Naive thymus-derived CD4-positive, alpha-beta T cell (primary cell): ENCODE measurements around the gene TM4SF4. TPM values are rescaled to one million over a fixed set of nuclear protein-coding genes. Genes with fewer than 3 reads are reported as not detected.

Experiments used
- ATAC-seq: fragments of 150-1000 bp; cut with Tn5 transposase; 2 replicates; pipeline ENCODE4 v1.10.0; 2021; ENCODE audit warnings: mild to moderate bottlenecking, moderate library complexity
- CTCF ChIA-PET: fragments of 350-600 bp; sonication (Branson Sonifier 250); formaldehyde crosslinking; loops from one replicate; lab custom pipeline; 2021; ENCODE audit warnings: antibody characterized with exemption; lab: Charles Lee
- POLR2A ChIA-PET: fragments of 350-600 bp; sonication (Branson Sonifier 250); formaldehyde crosslinking; loops from one replicate; lab custom pipeline; 2021; ENCODE audit warnings: antibody characterized with exemption, inconsistent platforms; lab: Charles Lee
- DNase-seq, 9 donors: peaks; one replicate each; pipeline versions ENCODE4 v3.0.0 to v3.0.0-alpha.2; 2020 to 2022; ENCODE audit warnings: mixed read lengths in 1 of 9
- H3K27ac ChIP-seq: one replicate; pipeline ENCODE4 v1.7.0; 2013; ENCODE audit warnings: mild to moderate bottlenecking, low read depth, low read length, moderate library complexity
- H3K27me3 ChIP-seq, 2 donors: one replicate each; pipeline ENCODE4 v1.7.0; 2013; ENCODE audit warnings: low read length in 2 of 2, mild to moderate bottlenecking in 2 of 2, moderate library complexity in 2 of 2; ENCODE audit not compliant: control insufficient read depth in 2 of 2, insufficient read depth in 2 of 2
- H3K36me3 ChIP-seq, 3 experiments: 1 replicate in 2 of 3; 2 replicates in 1 of 3; pipeline ENCODE4 v1.7.0; 2013; ENCODE audit warnings: low read length in 3 of 3, mild to moderate bottlenecking in 3 of 3, moderate library complexity in 1 of 3; ENCODE audit not compliant: insufficient read depth in 3 of 3, control insufficient read depth in 2 of 3
- H3K4me1 ChIP-seq, 2 donors: one replicate each; pipeline ENCODE4 v1.7.0; 2013; ENCODE audit warnings: low read length in 2 of 2, mild to moderate bottlenecking in 2 of 2, moderate library complexity in 1 of 2; ENCODE audit not compliant: control insufficient read depth in 2 of 2, insufficient read depth in 2 of 2
- H3K4me3 ChIP-seq: 2 replicates; pipeline ENCODE4 v1.7.0; 2013; ENCODE audit warnings: mild to moderate bottlenecking, low read length
- H3K9me3 ChIP-seq, 3 experiments: 1 replicate in 2 of 3; 2 replicates in 1 of 3; pipeline ENCODE4 v1.7.0; 2013; ENCODE audit warnings: low read length in 3 of 3; ENCODE audit not compliant: control insufficient read depth in 2 of 3
- H3K27ac Mint-ChIP-seq, 9 donors: one replicate each; pipeline ENCODE4 v1.8.0; 2020 to 2022; ENCODE audit warnings: mixed read lengths in 9 of 9, mild to moderate bottlenecking in 8 of 9, moderate library complexity in 5 of 9, inconsistent platforms in 2 of 9
- H3K27me3 Mint-ChIP-seq, 5 donors: one replicate each; pipeline ENCODE4 v1.8.0; 2021 to 2022; ENCODE audit warnings: mixed read lengths in 5 of 5, mild to moderate bottlenecking in 1 of 5
- H3K36me3 Mint-ChIP-seq, 5 donors: one replicate each; pipeline ENCODE4 v1.8.0; 2020 to 2022; ENCODE audit warnings: mixed read lengths in 5 of 5, mild to moderate bottlenecking in 3 of 5, inconsistent platforms in 1 of 5
- H3K4me1 Mint-ChIP-seq, 7 donors: one replicate each; pipeline ENCODE4 v1.8.0; 2020 to 2022; ENCODE audit warnings: mixed read lengths in 7 of 7, mild to moderate bottlenecking in 3 of 7, inconsistent platforms in 1 of 7
- H3K4me3 Mint-ChIP-seq, 10 donors: one replicate each; pipeline ENCODE4 v1.8.0; 2020 to 2022; ENCODE audit warnings: mild to moderate bottlenecking in 10 of 10, mixed read lengths in 10 of 10, moderate library complexity in 6 of 10, inconsistent platforms in 2 of 10
- H3K9me3 Mint-ChIP-seq, 11 donors: one replicate each; pipeline ENCODE4 v1.8.0; 2020 to 2022; ENCODE audit warnings: mixed read lengths in 11 of 11, mild to moderate bottlenecking in 4 of 11, inconsistent platforms in 1 of 11, moderate library complexity in 1 of 11
- intact Hi-C, 2 donors: fragments of 100-400 bp; cut with micrococcal nuclease; formaldehyde crosslinking; loops; one replicate each; pipeline ENCODE4 v1.15.1; 2023
- polyA plus RNA-seq, 2 donors: library from polyadenylated mRNA; unstranded; fragments of 300-500 nt; fragmentation: Illumina TruSeq; gene quantifications; one replicate each; pipeline ENCODE4 v1.2.3, GENCODE V29; 2021
- total RNA-seq, 6 experiments: library from RNA in 5 of 6; stranded (reverse) in 5 of 6; gene quantifications; 1 replicate in 5 of 6; 2 replicates in 1 of 6; pipeline ENCODE4 v1.2.3 and lab custom pipeline; 2021 to 2026

The TM4SF4 gene
- total and polyA plus RNA-seq, 7 experiments from 2014 or later: not detected

DNA sequence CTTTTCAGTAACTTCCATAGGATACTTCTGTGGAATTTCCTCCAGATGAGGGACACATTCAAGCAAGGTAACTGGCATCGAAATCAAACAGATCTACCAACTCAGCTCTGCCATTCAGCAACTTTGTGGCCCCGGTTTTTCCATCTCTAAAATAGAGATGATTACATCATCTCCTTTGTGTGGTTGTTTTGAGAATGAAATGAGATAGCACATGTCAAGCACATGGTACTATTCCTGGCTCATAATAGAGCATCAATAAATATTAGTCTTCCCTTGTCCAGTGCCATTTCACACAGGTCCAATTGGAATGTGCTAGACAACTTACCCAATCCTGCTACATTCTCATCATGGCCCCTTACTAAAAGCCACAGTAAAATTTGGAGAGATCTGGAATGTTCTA is 24.2 kb upstream of the TM4SF4 start:
- H3K36me3 Mint-ChIP-seq: peaks cover 0 to 8% (median 0%) of the 10 kb centered on the region in 5 donors
- intact Hi-C loops: no loop called here
- peaks cover 5 to 33% (median 9%) of the 10 kb centered on the region in 11 donors for H3K9me3 Mint-ChIP-seq
- POLR2A ChIA-PET: no interaction called here
- Histone ChIP-seq H3K27ac (no peak overlapping the region), H3K9me3 (peaks cover 0 to 12% (median 0%) of the 10 kb centered on the region in 3 experiments), H3K36me3 (no peaks in the 10 kb centered on the region), H3K4me1 (no peaks in the 10 kb centered on the region), H3K4me3 (no peak overlapping the region), H3K27me3 (peaks cover 0 to 4% of the 10 kb centered on the region in 2 donors)
- H3K27me3 Mint-ChIP-seq: peaks cover 0 to 26% (median 10%) of the 10 kb centered on the region in 5 donors
- ATAC-seq: no peak
- peaks cover 0 to 3% (median 0%) of the 10 kb centered on the region in 7 donors for H3K4me1 Mint-ChIP-seq
- DNase-seq: no peak
- H3K4me3 Mint-ChIP-seq: no peak overlapping the region
- no peak overlapping the region for H3K27ac Mint-ChIP-seq
- CTCF ChIA-PET: no interaction called here

DNA sequence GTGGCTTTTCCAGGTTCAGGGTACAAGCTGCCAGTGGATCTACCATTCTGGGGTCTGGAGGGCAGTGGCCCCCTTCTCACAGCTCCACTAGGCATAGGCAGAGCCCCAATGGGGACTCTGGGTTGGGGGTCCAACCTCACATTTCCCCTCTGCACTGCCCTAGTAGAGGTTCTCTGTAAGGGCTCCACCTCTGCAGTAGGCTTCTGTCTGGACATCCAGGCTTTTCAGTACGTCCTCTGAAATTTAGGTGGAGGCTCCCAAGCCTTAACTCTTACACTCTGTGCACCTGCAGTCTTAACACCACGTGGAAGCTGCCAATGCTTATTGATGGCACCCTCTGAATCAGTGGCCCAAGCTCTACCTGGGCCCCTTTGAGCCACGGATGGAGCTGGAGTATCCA is 22.5 kb upstream of the TM4SF4 start:
- ChIA-PET POLR2A (no interaction called here), CTCF (no interaction called here)
- Mint-ChIP-seq H3K27ac (no peak overlapping the region), H3K36me3 (peaks cover 0 to 8% (median 0%) of the 10 kb centered on the region in 5 donors), H3K9me3 (peaks cover 5 to 33% (median 9%) of the 10 kb centered on the region in 11 donors), H3K4me3 (no peak overlapping the region), H3K4me1 (peaks cover 0 to 3% (median 0%) of the 10 kb centered on the region in 7 donors), H3K27me3 (peaks cover 0 to 31% (median 10%) of the 10 kb centered on the region in 5 donors)
- no peak for DNase-seq
- H3K4me3 ChIP-seq: no peak overlapping the region
- H3K27me3 ChIP-seq: peaks cover 0 to 4% of the 10 kb centered on the region in 2 donors
- intact Hi-C loops: no loop called here
- no peaks in the 10 kb centered on the region for H3K4me1 ChIP-seq
- no peak for ATAC-seq
- no peaks in the 10 kb centered on the region for H3K36me3 ChIP-seq
- peaks cover 0 to 12% (median 0%) of the 10 kb centered on the region in 3 experiments for H3K9me3 ChIP-seq
- H3K27ac ChIP-seq: no peak overlapping the region

DNA sequence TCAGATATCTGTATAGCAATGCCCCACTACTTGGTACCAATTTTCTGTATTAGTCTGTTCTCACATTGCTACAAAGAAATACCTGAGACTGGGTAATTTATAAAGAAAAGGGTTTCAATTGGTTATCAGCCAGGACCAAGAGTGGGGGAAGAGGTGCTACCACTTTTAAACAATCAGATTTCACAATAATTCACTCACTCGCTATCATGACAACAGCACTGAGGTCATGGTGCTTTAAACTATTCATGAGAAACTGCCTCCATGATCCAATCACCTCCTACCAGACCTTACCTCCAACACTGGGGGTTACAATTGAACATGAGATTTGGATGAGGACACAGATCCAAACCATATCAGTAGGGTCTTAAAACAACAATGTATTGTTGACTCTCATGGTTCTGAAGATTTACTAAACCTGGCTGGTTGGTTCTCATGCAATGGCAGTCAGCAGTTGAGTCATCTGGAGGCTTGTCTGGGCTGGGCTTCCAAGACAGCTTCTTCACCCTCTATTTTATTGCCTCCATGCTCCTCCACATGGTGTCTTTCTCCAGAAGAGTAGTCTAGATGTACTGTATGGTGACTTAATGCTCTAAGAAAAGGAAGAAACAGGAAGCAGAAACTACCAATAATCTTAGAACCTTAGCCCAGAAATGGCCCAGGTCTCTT is 21.2 kb upstream of the TM4SF4 start:
- no peak overlapping the region for H3K27ac Mint-ChIP-seq
- no peak for ATAC-seq
- CTCF ChIA-PET: no interaction called here

DNA sequence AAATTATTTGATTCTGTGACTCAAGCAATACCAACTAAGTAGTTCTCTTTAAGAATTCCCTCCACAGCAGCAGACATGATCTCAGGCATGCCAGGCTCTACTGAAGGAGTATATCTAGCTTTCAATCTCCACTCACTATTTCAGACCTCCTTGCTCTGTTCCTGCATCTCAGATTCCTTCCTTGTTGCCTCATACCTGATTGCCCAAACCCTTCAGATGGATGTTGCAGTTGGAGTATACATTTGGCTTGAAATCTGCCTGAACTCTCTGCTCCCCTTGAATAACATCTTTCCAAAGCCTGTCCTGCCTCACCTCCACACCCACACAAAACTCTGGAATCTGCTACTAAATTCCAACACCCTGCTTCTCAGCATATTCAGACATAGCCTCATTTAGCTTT is 19.8 kb upstream of the TM4SF4 start:
- Mint-ChIP-seq H3K4me1 (no peaks in the 10 kb centered on the region), H3K27ac (no peak overlapping the region), H3K4me3 (no peak overlapping the region), H3K36me3 (peaks cover 0 to 8% (median 0%) of the 10 kb centered on the region in 5 donors), H3K27me3 (peaks cover 0 to 29% (median 14%) of the 10 kb centered on the region in 5 donors), H3K9me3 (peaks cover 5 to 33% (median 9%) of the 10 kb centered on the region in 11 donors)
- Histone ChIP-seq H3K4me1 (no peaks in the 10 kb centered on the region), H3K36me3 (no peaks in the 10 kb centered on the region), H3K27me3 (no peaks in the 10 kb centered on the region), H3K4me3 (no peak overlapping the region), H3K27ac (no peak overlapping the region), H3K9me3 (peaks cover 0 to 12% (median 0%) of the 10 kb centered on the region in 3 experiments)
- intact Hi-C loops: no loop called here
- ChIA-PET POLR2A (no interaction called here), CTCF (no interaction called here)
- DNase-seq: no peak
- ATAC-seq: no peak

More for the DNA sequence above, 21.2 kb upstream of the TM4SF4 start:
- peaks cover 0 to 4% of the 10 kb centered on the region in 2 donors for H3K27me3 ChIP-seq
- H3K4me1 Mint-ChIP-seq: peaks cover 0 to 2% (median 0%) of the 10 kb centered on the region in 7 donors
- intact Hi-C loops: no loop called here
- no peak overlapping the region for H3K4me3 ChIP-seq
- H3K9me3 ChIP-seq: peaks cover 0 to 12% (median 0%) of the 10 kb centered on the region in 3 experiments
- H3K36me3 ChIP-seq: no peaks in the 10 kb centered on the region
- peaks cover 5 to 33% (median 9%) of the 10 kb centered on the region in 11 donors for H3K9me3 Mint-ChIP-seq
- no peak for DNase-seq
- H3K27ac ChIP-seq: no peak overlapping the region
- peaks cover 0 to 31% (median 14%) of the 10 kb centered on the region in 5 donors for H3K27me3 Mint-ChIP-seq
- H3K4me1 ChIP-seq: no peaks in the 10 kb centered on the region
- peaks cover 0 to 8% (median 0%) of the 10 kb centered on the region in 5 donors for H3K36me3 Mint-ChIP-seq
- POLR2A ChIA-PET: no interaction called here
- H3K4me3 Mint-ChIP-seq: no peak overlapping the region

DNA sequence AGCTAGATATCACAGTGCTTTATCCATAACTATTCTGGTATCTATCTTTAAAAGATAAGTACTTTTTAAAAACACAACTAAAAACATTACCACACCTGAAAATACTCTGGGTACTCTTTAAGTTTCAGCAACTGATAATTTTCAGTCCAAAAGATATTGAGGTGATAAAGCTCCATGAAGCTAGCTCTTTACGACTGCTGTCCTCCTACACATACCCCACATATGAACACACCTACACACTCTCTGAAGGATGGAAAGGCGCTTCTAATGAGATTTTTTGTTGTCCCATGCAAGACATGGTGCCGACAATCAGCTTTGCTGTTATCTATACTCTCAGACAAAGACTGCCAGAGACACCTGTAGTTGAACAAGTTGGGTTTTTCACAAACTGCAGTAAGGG is 19.1 kb upstream of the TM4SF4 start:
- peaks cover 5 to 33% (median 9%) of the 10 kb centered on the region in 11 donors for H3K9me3 Mint-ChIP-seq
- Histone ChIP-seq H3K27ac (no peak overlapping the region), H3K9me3 (peaks cover 0 to 12% (median 0%) of the 10 kb centered on the region in 3 experiments), H3K4me1 (no peaks in the 10 kb centered on the region), H3K27me3 (no peaks in the 10 kb centered on the region), H3K36me3 (no peaks in the 10 kb centered on the region), H3K4me3 (no peak overlapping the region)
- no peak for DNase-seq
- no peak overlapping the region for H3K4me3 Mint-ChIP-seq
- H3K36me3 Mint-ChIP-seq: peaks cover 0 to 8% (median 0%) of the 10 kb centered on the region in 5 donors
- intact Hi-C loops: no loop called here
- H3K27ac Mint-ChIP-seq: no peak overlapping the region
- ATAC-seq: no peak
- peaks cover 0 to 23% (median 10%) of the 10 kb centered on the region in 5 donors for H3K27me3 Mint-ChIP-seq
- POLR2A ChIA-PET: no interaction called here
- H3K4me1 Mint-ChIP-seq: no peaks in the 10 kb centered on the region
- CTCF ChIA-PET: no interaction called here

DNA sequence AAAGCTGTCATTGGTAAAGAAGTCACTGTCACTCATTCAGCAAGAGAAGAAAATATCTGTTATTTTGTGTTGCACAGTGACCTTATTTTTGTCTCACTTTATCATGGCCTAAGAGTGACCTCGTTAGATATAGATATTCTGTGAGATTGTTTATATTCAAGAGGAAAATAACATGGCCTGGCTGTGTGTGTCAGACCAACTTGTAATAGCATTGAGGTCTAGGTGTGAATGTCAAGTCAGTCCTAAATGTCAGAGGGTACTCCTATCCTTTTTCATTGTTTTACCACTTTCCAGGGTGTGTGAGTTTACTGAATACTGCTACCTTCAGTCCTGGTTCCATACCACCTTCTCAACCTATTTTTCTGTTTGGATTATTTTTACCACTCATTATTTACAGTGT is 18.5 kb upstream of the TM4SF4 start:
- H3K27ac Mint-ChIP-seq: no peak overlapping the region
- H3K4me1 Mint-ChIP-seq: no peaks in the 10 kb centered on the region
- Histone ChIP-seq H3K27me3 (no peaks in the 10 kb centered on the region), H3K27ac (no peak overlapping the region), H3K9me3 (peaks cover 0 to 12% (median 0%) of the 10 kb centered on the region in 3 experiments), H3K4me1 (no peaks in the 10 kb centered on the region), H3K4me3 (no peak overlapping the region), H3K36me3 (no peaks in the 10 kb centered on the region)
- H3K36me3 Mint-ChIP-seq: peaks cover 0 to 8% (median 0%) of the 10 kb centered on the region in 5 donors
- ATAC-seq (no peak), DNase-seq (no peak)
- ChIA-PET CTCF (no interaction called here), POLR2A (no interaction called here)
- intact Hi-C loops: no loop called here
- peaks cover 0 to 18% (median 10%) of the 10 kb centered on the region in 5 donors for H3K27me3 Mint-ChIP-seq
- peaks cover 4 to 27% (median 9%) of the 10 kb centered on the region in 11 donors for H3K9me3 Mint-ChIP-seq
- H3K4me3 Mint-ChIP-seq: no peak overlapping the region
